Vagina (tissue), 2 donors: ENCODE results near the gene CDKN2B.

ENCODE experiments used
- POLR2A ChIP-seq, 2 donors: fragments of 450-650 bp; IDR thresholded peaks; one replicate each; pipeline ENCODE4 v1.6.1; 2017; ENCODE audit warnings: antibody characterized with exemption in 2 of 2, mild to moderate bottlenecking in 2 of 2, moderate library complexity in 2 of 2
- POLR2AphosphoS5 ChIP-seq, 2 donors: sonication (generic); formaldehyde crosslinking; IDR thresholded peaks; one replicate each; pipeline ENCODE4 v1.9.0; 2017; ENCODE audit warnings: antibody characterized with exemption in 2 of 2, mild to moderate bottlenecking in 2 of 2, low read depth in 1 of 2; ENCODE audit not compliant: insufficient read depth in 1 of 2
- TF ChIP-seq, protein P1 (sequence below), 3 experiments: fragments of 450-650 bp in 2 of 3; fragments of 200-600 bp in 1 of 3; sonication (generic) in 1 of 3; IDR thresholded peaks; one replicate each; pipeline ENCODE4 v1.5.1; 2017 to 2019; ENCODE audit warnings: antibody characterized with exemption in 3 of 3, mild to moderate bottlenecking in 2 of 3, moderate library complexity in 2 of 3

DNA sequence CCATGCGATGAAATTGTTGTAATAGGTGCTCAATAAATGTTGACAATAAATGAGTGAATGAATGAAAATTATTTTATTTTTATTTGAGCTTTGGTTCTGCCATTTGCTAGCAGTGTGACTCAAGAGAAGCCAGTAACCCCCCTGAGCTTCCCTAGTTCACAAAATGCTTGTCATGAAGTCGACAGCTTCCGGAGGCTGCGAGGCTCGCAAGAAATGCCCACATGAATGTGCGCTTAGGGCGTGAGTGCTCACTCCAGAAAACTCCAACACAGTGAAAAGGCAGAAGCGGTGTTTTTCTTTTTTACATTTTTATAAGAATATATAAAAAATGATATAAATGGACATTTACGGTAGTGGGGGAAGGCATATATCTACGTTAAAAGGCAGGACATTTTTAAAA lies 41.4 kb downstream of the CDKN2B start:
- TF ChIP-seq, protein P1, sequence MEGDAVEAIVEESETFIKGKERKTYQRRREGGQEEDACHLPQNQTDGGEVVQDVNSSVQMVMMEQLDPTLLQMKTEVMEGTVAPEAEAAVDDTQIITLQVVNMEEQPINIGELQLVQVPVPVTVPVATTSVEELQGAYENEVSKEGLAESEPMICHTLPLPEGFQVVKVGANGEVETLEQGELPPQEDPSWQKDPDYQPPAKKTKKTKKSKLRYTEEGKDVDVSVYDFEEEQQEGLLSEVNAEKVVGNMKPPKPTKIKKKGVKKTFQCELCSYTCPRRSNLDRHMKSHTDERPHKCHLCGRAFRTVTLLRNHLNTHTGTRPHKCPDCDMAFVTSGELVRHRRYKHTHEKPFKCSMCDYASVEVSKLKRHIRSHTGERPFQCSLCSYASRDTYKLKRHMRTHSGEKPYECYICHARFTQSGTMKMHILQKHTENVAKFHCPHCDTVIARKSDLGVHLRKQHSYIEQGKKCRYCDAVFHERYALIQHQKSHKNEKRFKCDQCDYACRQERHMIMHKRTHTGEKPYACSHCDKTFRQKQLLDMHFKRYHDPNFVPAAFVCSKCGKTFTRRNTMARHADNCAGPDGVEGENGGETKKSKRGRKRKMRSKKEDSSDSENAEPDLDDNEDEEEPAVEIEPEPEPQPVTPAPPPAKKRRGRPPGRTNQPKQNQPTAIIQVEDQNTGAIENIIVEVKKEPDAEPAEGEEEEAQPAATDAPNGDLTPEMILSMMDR (IDR thresholded peaks at IDR 0.05): no peak
- TF ChIP-seq POLR2A (IDR thresholded peaks at IDR 0.05): no peak
- no peak for TF ChIP-seq POLR2AphosphoS5 (IDR thresholded peaks at IDR 0.05; ENCODE audit: insufficient read depth in 1 of 2, low read depth in 1 of 2)
